LoVo (cell line): ENCODE data around the gene SIGLEC15.
"Not testable (repeated sequence)": the region's sequence is repeated elsewhere in the genome, so short reads cannot be mapped to it uniquely, and the experiment has no call there.

Experiments
- DNase-seq: peaks from one replicate; pipeline ENCODE4 v3.0.0-alpha.2; 2016; ENCODE audit warnings: low spot score

The SIGLEC15 gene

GRCh38 chr18:45825258-45826044 is at the start of gene SIGLEC15:
TSS of gene SIGLEC15 (plus strand) at chr18:45825675. CDS start at chr18:45825729, 54 bp downstream.
- DNase-seq, result no peak

GRCh38 chr18:45775743-45776142 is 49.7 kb upstream of the SIGLEC15 start:
- DNase-seq, result no peak

GRCh38 chr18:45777393-45777792 is 48.1 kb upstream of the SIGLEC15 start:
- DNase-seq, result no peak

- no peak for DNase-seq
Observed at GRCh38 chr18:45780568-45780967, 44.9 kb upstream of the SIGLEC15 start.

GRCh38 chr18:45782662-45783061 is 42.8 kb upstream of the SIGLEC15 start:
- no peak for DNase-seq

GRCh38 chr18:45783097-45784075 is 42.1 kb upstream of the SIGLEC15 start:
- DNase-seq, result no peak

- DNase-seq, result no peak
Observed at GRCh38 chr18:45785134-45785533, 40.3 kb upstream of the SIGLEC15 start.

- no peak for DNase-seq
Observed at GRCh38 chr18:45786941-45787340, 38.5 kb upstream of the SIGLEC15 start.

- DNase-seq, result no peak
Observed at GRCh38 chr18:45787346-45787745, 38.1 kb upstream of the SIGLEC15 start.

GRCh38 chr18:45788861-45789260 is 36.6 kb upstream of the SIGLEC15 start:
- DNase-seq, result no peak

- no peak for DNase-seq
Observed at GRCh38 chr18:45792506-45793263, 32.8 kb upstream of the SIGLEC15 start.

- peak; percentile 74 for DNase-seq
Observed at GRCh38 chr18:45793264-45793965, 32.1 kb upstream of the SIGLEC15 start.

- DNase-seq, result no peak
Observed at GRCh38 chr18:45801416-45802004, 24.0 kb upstream of the SIGLEC15 start.

- DNase-seq, result peak; percentile 77
Observed at GRCh38 chr18:45802814-45803492, 22.5 kb upstream of the SIGLEC15 start.

- DNase-seq, result no peak
Observed at GRCh38 chr18:45805551-45805950, 19.9 kb upstream of the SIGLEC15 start.

- no peak for DNase-seq
Observed at GRCh38 chr18:45806226-45806625, 19.2 kb upstream of the SIGLEC15 start.

- not testable (repeated sequence) for DNase-seq
Observed at GRCh38 chr18:45807144-45807543, 18.3 kb upstream of the SIGLEC15 start.

GRCh38 chr18:45814733-45815132 is 10.7 kb upstream of the SIGLEC15 start:
- DNase-seq, result not testable (repeated sequence)

GRCh38 chr18:45817543-45817942 is 7.9 kb upstream of the SIGLEC15 start:
- DNase-seq, result no peak

GRCh38 chr18:45818765-45819164 is 6.7 kb upstream of the SIGLEC15 start:
- DNase-seq, result not testable (repeated sequence)
